Activated T-helper 2 cell treated with anti-CD3 and anti-CD28 coated beads, Interferon-gamma antibody, Interleukin-2, Interleukin-4, amounts not matched to agents 10 μg/mL and 5 μg/mL and 100 μg/mL, durations not matched to agents 14 hours and 24 hours and 36 hours (primary cell): ENCODE data around the gene UBE2C. TPM values are rescaled to one million over a fixed set of nuclear protein-coding genes. Genes with fewer than 3 reads are reported as not detected.
"Not testable (repeated sequence)": the region's sequence is repeated elsewhere in the genome, so short reads cannot be mapped to it uniquely, and the experiment has no call there.

Source experiments
- DNase-seq: peaks from one replicate; pipeline ENCODE4 v3.0.0; 2021; ENCODE audit warnings: low spot score
- H3K27ac Mint-ChIP-seq: one replicate; pipeline ENCODE4 v1.8.0; 2021; ENCODE audit warnings: mixed read lengths
- H3K27me3 Mint-ChIP-seq: one replicate; pipeline ENCODE4 v1.8.0; 2021; ENCODE audit warnings: low read depth, mixed read lengths
- H3K36me3 Mint-ChIP-seq: one replicate; pipeline ENCODE4 v1.8.0; 2021; ENCODE audit warnings: low read depth, mixed read lengths
- H3K4me1 Mint-ChIP-seq: one replicate; pipeline ENCODE4 v1.8.0; 2021; ENCODE audit warnings: low read depth, mixed read lengths
- H3K4me3 Mint-ChIP-seq: one replicate; pipeline ENCODE4 v1.8.0; 2021; ENCODE audit warnings: low read depth, mild to moderate bottlenecking, moderate library complexity, mixed read lengths
- H3K9me3 Mint-ChIP-seq: one replicate; pipeline ENCODE4 v1.8.0; 2021; ENCODE audit warnings: mixed read lengths
- intact Hi-C: fragments of 100-400 bp; cut with micrococcal nuclease; formaldehyde crosslinking; loops from one replicate; pipeline ENCODE4 v1.15.1; 2023
- total RNA-seq: library from RNA; stranded (reverse); gene quantifications from 2 replicates; pipeline ENCODE4 v1.2.3, GENCODE V29; 2022

Gene UBE2C
- 142 and 145 TPM in 2 replicates for total RNA-seq

DNA sequence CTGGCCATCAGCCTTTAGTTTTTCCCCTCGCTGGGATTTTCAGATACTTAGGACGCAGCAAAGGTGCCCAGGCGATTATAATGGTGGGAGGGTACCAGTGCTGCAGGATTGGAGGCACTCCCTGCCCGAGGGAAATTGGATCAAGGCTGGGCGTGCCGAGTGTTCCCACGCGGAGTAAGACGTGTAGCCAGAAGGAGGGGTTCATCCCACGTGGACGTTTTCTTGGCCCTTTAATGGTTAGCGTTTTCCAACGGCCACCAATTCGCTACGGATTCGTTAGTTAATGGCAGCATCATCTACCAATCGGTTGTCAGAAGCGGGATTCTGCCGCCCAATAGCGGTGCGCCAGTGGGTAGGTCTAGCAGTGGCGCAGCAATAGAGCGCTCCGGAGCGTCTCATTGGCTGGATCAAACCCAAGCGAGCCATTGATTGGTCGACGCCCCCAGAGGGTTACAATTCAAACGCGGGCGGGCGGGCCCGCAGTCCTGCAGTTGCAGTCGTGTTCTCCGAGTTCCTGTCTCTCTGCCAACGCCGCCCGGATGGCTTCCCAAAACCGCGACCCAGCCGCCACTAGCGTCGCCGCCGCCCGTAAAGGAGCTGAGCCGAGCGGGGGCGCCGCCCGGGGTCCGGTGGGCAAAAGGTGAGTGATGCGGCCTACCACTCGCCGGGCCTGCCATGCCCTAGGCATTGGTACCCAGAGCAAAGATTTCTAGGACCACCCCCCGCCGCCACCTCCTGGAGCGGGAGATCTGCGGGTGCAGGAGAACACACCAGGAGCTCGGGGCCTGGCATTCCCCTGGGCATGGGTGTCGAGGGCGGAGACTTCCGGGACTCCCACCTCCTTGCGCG, at the start of gene UBE2C:
Gene UBE2C (plus strand): TSS at position 488 of the 849 bp plus-strand sequence. CDS start 52 bp downstream, at position 540.
- Mint-ChIP-seq H3K4me3 (peak within 1 kb of the TSS; percentile 90), H3K36me3 (peaks cover 76% of the 10 kb centered on the region)

DNA sequence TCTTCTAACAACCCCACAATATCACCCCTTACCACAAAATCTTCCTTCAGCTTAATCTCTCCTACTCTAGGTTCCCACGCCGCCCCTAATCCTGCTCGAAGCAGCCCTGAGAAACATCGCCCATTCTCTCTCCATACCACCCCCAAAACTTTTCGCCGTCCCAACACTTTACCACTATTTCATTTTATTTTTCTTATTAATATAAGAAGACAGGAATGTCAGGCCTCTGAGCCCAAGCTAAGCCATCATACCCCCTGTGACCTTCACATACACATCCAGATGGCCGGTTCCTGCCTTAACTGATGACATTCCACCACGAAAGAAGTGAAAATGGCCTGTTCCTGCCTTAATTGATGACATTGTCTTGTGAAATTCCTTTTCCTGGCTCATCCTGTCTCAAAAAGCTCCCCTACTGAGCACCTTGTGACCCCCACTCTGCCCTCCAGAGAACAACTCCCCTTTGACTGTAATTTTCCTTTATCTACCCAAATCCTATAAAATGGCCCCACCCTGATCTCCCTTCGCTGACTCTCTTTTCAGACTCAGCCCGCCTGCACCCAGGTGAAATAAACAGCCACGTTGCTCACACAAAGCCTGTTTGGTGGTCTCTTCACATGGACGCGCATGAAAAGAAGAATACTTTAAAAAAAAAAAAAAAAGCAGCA, 47.7 kb upstream of the UBE2C start:
- H3K4me3 Mint-ChIP-seq, DNase-seq, H3K36me3 Mint-ChIP-seq, H3K9me3 Mint-ChIP-seq, intact Hi-C loops, H3K4me1 Mint-ChIP-seq, H3K27ac Mint-ChIP-seq: not testable (repeated sequence)
- H3K27me3 Mint-ChIP-seq = peaks cover 10% of the 10 kb centered on the region

More for the DNA sequence above, at the start of gene UBE2C:
- DNase-seq = peak; percentile 96
- H3K9me3 Mint-ChIP-seq = no peaks in the 10 kb centered on the region
- H3K27ac Mint-ChIP-seq = peak within 1 kb of the TSS; percentile 80
- no peaks in the 10 kb centered on the region for H3K27me3 Mint-ChIP-seq
- H3K4me1 Mint-ChIP-seq = peaks cover 24% of the 10 kb centered on the region
- intact Hi-C loops = loop anchor here (1.0 to 5.0 kb wide), 5 partner anchors 45 to 277 kb away; partner anchors contain the start of genes ACOT8, NCOA5, SPATA25 and ZNF335

DNA sequence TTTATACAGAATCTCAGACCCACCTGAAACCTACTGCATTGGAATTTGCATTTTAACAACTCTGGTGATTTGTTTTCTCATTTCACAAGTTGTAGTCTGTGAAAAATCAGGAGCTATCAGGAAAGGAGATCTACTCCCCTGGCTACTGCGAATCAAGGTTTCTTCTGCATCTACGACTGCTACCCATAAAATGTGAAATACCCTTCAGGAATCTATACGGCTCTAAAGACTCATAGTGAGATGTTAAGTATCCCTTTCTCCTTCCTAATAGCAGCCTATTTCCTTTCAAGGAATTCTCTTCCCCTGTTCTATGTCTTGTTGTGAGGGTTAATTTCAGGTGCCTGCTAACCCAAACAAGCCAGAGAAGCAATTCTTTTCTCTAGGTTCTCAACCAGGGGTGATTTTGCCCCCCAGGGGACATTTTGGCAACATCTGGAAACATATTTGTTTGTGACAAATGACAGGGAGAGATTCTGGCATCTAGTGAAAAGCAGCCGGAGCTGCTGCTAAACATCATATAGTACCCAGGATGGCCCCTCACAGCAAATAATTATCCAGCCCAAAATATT, 47.1 kb upstream of the UBE2C start:
- intact Hi-C loops = no loop called here
- Mint-ChIP-seq H3K4me1 (no peaks in the 10 kb centered on the region), H3K4me3 (no peak overlapping the region), H3K9me3 (no peaks in the 10 kb centered on the region), H3K36me3 (no peaks in the 10 kb centered on the region), H3K27ac (no peak overlapping the region), H3K27me3 (peaks cover 10% of the 10 kb centered on the region)
- DNase-seq = no peak

DNA sequence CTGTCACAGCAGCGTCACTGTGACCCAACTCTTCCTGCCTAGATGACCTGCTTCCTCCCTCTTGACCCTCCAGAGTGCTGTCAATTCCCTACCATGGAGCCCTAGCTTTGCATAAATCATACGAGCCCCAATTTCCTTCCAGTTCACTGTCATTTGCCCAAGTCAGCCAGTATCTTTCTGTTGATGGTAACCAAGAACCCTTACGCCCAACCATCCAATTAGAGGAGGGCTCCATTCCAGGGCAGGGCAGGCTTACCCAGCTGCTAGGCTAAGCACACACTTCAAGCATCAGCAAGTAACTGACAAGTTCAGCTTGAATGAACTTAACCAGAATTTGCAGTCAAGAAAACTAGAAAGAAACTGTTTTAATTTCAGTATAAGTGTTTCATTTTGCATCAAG, 46.5 kb upstream of the UBE2C start:
- Mint-ChIP-seq H3K4me3 (no peak overlapping the region), H3K4me1 (peaks cover 2% of the 10 kb centered on the region), H3K27ac (no peak overlapping the region), H3K27me3 (peaks cover 8% of the 10 kb centered on the region), H3K36me3 (no peaks in the 10 kb centered on the region), H3K9me3 (no peaks in the 10 kb centered on the region)
- DNase-seq = no peak
- intact Hi-C loops = no loop called here

DNA sequence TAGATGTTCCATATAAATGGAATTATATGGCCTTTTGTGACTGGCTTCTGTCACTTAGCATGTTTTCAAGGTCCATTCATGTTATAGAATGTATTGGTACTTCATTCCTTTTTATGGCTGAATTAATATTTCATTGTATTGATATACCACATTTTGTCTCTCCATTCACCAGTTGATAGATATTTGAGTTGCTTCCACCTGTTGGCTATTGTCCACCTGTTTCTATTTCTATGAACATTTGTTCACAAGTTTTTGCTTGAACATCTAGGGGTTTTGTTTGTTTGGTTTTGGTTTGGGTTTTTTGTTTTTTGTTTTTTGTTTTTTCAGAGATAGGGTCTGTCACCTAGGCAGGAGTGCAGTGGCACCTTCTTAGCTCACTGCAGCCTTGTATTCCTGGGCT, 44.0 kb upstream of the UBE2C start:
- intact Hi-C loops = no loop called here
- Mint-ChIP-seq H3K4me1 (peaks cover 4% of the 10 kb centered on the region), H3K27ac (no peak overlapping the region)

DNA sequence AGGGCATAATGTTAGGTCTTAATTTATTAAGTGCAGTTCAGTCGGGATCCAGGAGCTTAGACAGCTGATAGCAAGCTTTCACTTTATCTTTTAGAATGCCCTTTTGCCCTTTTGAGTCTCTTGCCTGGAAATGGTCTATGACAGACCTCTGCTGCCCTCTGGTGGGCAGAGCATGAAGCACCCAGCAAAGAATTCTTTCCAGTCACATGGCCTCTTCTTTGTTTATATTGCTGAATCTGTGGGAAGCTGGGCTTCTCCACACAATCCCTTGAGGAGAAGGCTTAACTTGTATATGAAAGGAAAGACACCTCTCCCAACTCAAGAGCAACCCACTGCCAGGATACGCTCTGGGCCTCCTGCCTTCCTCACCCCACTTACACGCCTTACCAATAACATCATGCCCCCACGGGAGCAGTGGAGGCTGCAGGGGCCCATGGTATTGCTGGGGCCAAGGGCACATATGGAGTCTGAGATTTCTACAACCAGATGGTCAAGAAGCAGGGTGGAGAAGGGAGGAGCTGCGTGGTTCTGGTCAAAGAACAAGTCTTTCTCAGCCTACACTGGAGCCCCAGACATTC, 41.2 kb upstream of the UBE2C start:
- Mint-ChIP-seq H3K27me3 (peaks cover 13% of the 10 kb centered on the region), H3K4me1 (peaks cover 4% of the 10 kb centered on the region), H3K9me3 (no peaks in the 10 kb centered on the region), H3K27ac (no peak overlapping the region), H3K4me3 (no peak overlapping the region), H3K36me3 (no peaks in the 10 kb centered on the region)
- DNase-seq = peak; percentile 70
- intact Hi-C loops = loop anchor here (1.0 to 2.0 kb wide), 3 partner anchors 179 to 315 kb away; partner anchors contain the start of gene EPPIN

More for the DNA sequence above, 44.0 kb upstream of the UBE2C start:
- H3K27me3 Mint-ChIP-seq = peaks cover 8% of the 10 kb centered on the region
- H3K9me3 Mint-ChIP-seq = no peaks in the 10 kb centered on the region
- no peak for DNase-seq
- no peak overlapping the region for H3K4me3 Mint-ChIP-seq
- H3K36me3 Mint-ChIP-seq = no peaks in the 10 kb centered on the region

DNA sequence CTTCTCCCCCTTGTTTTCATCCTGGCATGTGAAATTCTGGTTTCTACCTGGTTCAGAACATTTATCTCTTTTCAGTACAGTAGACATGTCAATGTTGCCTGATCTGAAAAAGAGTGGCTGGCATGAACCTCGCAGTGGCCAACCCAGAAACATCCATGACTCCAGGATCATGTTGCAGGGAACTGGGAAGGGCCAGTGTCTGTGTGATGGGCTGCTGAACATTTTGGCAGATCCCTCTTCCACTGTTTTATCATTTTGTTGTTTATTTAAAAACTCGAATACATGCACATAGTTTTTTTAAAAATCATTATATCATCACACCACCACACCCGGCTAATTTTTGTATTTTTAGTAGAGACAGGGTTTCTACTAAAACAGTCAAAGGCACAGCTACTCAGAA, 39.8 kb upstream of the UBE2C start:
- Mint-ChIP-seq H3K4me3 (no peak overlapping the region), H3K4me1 (peaks cover 4% of the 10 kb centered on the region), H3K27ac (no peak overlapping the region), H3K27me3 (peaks cover 9% of the 10 kb centered on the region), H3K36me3 (no peaks in the 10 kb centered on the region), H3K9me3 (no peaks in the 10 kb centered on the region)
- intact Hi-C loops = no loop called here
- DNase-seq = no peak

DNA sequence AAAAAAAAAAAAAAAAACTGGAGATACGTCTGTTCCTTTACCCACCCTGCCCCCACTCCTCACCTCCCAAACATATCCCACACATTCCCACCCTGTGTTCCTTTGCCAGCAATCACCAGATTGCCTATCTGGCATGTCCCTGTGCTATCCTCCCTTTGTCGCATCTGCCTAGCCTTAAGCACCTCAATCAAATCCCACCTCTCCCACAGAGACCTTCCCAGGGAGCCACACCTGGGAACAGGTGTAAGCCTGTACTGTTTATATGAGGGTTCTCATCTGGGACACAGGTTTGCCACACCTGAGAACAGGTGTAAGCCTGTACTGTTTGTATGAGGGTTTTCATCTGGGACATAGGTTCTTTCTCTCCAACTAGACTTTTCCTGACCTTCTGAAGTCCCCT, 37.5 kb upstream of the UBE2C start:
- peaks cover 11% of the 10 kb centered on the region for H3K4me1 Mint-ChIP-seq
- no peak overlapping the region for H3K4me3 Mint-ChIP-seq
- intact Hi-C loops = no loop called here
- no peaks in the 10 kb centered on the region for H3K36me3 Mint-ChIP-seq
- no peaks in the 10 kb centered on the region for H3K9me3 Mint-ChIP-seq
- H3K27me3 Mint-ChIP-seq = peaks cover 11% of the 10 kb centered on the region
- no peak overlapping the region for H3K27ac Mint-ChIP-seq
- no peak for DNase-seq

DNA sequence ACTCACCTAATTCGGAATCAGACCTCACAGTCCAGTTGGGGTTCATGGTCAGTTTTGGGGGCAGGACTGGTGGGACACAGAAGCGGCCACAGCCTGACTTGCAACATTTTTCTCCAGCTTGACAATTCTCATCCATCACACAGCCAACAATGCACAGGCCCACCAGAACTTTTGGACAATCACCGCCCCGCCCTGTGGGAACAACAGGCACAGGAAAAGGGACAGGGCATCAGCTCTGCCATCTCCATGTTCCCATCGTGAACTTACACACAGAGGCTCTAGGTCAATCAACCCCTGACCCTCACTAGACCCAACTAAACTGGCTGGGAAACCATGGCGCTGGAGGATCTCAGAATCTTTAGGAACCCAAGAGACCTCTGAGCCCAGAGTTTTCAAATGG, 37.0 kb upstream of the UBE2C start:
- Mint-ChIP-seq H3K9me3 (no peaks in the 10 kb centered on the region), H3K27me3 (peaks cover 11% of the 10 kb centered on the region), H3K27ac (no peak overlapping the region), H3K36me3 (no peaks in the 10 kb centered on the region), H3K4me1 (peaks cover 11% of the 10 kb centered on the region), H3K4me3 (no peak overlapping the region)
- no peak for DNase-seq
- intact Hi-C loops = no loop called here

DNA sequence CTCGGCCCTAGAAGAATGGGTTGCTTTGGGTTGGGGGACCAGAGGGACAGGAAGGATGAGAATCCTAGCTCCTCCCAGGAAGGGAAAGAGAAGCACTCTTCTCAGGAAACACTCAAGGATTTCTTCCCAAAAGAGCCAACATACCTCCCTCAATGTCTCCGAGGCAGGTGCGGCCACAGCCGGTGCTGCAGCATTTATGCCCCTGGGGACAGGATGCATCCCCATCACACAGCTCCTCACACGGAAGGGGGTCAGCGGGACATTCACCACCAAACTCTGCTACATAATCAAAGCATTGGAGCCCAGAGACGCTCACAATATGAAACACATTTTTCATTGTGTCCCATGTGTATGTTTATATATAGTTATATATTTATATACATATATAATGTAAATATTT, 35.5 kb upstream of the UBE2C start:
- DNase-seq = no peak
- H3K27me3 Mint-ChIP-seq = peaks cover 11% of the 10 kb centered on the region

DNA sequence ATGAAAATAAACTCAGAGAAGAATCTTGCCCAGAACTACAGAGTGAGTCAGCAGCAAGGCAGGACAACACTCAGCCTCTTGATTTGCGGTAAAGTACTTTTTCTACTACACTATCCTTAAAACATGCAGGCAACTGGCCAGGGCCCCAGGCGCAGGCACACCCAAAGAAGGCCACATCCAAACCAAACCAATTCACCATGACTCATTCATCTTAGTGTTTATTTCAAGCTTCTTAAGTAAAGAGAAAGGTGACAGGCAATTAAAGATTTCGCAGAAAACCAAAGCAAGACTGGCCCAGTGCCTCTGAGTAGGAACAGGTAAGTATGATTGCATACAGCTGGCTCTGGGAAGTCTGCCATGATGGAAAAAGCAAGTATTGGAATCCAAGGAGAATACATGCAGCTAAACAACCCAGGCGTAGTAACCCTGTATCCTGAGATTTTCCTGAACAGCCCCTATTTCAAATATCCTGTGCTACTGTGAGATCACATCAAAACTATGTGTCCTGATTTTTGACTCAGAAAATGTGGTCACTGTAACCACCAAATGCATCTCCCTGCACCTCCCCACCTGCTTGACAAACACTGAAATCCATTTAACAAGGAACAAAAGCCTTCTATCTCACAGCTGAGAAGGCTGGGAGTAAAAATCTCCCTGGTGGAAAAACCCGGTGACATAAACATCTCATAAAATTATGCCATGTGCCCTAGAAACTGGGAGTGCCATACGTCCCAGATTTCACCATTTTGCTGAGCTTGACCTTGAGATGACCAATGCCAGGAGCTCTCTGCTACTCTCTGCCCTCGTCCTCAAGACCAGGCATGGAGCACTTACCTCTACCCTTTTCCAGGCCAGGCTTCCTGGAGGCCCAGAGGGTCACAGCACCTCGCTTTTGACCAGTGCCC, 33.2 kb upstream of the UBE2C start:
- Mint-ChIP-seq H3K4me3 (no peak overlapping the region), H3K27me3 (peaks cover 8% of the 10 kb centered on the region), H3K27ac (no peak overlapping the region), H3K36me3 (no peaks in the 10 kb centered on the region), H3K4me1 (peaks cover 15% of the 10 kb centered on the region), H3K9me3 (no peaks in the 10 kb centered on the region)
- no peak for DNase-seq
- intact Hi-C loops = no loop called here

More for the DNA sequence above, 35.5 kb upstream of the UBE2C start:
- peaks cover 6% of the 10 kb centered on the region for H3K4me1 Mint-ChIP-seq
- no peaks in the 10 kb centered on the region for H3K9me3 Mint-ChIP-seq
- H3K36me3 Mint-ChIP-seq = no peaks in the 10 kb centered on the region
- H3K4me3 Mint-ChIP-seq = no peak overlapping the region
- no peak overlapping the region for H3K27ac Mint-ChIP-seq
- intact Hi-C loops = no loop called here

DNA sequence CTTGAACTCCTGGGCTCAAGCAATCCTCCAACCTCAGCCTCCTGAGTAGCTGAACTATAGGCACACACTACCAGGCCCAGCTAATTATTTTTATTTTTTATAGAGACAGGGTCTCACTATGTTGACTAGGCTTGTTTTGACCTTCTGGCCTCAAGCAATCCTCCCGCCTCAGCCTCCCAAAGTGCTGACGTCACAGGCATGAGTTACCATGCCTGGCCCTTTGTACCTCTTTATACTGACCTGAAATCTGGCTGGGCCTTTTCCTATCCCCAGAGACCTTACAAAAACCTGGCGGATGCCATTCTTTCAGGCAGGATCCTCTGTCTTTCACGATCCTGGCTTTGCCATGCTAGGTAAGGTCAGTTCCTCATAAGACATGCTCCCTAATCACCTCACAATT, 32.3 kb upstream of the UBE2C start:
- Mint-ChIP-seq H3K27ac (no peak overlapping the region), H3K4me1 (peaks cover 15% of the 10 kb centered on the region), H3K27me3 (peaks cover 5% of the 10 kb centered on the region), H3K4me3 (no peak overlapping the region), H3K9me3 (no peaks in the 10 kb centered on the region), H3K36me3 (no peaks in the 10 kb centered on the region)
- intact Hi-C loops = no loop called here
- no peak for DNase-seq
